ENCODE data around the gene RAB11FIP5.
"Not testable (repeated sequence)": the region's sequence is repeated elsewhere in the genome, so short reads cannot be mapped to it uniquely, and the experiment has no call there.

RAB11FIP5 gene

GRCh38 chr2:73070643-73071359 is 41.9 kb downstream of the RAB11FIP5 start:
- peak in 4 of 56 donors; percentile 43 to 56 (median 50) for DNase-seq

DNA sequence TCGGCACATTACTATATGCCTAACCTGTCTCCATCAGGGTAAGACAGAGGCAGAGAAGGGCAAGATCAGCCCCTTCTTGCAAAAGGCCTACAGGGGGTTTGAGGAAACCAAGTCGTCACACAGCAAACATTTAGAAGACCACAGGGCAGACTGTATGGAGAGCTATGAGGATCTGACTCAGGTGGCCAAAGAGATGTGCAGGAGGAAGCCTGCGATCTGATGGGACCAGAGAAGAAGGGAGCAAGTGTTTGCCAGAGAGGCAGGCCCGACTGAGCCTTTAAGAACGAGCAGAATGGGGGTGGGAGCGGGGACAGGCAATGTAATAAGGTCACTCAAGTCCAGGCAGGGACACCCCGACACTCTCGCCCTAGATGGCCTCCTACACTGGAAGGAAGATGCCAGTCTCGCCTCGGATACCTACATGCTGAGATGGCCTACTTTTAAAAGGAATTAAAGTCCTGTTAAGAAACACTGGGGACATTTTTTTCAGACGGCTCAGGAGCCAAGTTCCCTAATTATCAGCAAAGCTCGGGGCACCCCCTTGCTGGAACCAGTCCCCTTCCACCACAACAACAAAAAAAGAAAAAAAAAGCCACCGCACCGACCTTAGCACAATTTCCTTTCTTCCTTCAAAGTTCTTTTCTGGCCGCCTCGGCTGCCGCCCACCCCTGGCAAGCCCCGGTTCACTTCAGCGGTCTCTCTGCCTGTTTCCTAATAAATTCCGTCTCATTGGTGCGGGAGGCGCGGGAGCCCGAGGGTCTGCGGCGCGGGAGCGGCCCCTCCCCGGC is 42.7 kb downstream of the RAB11FIP5 start:
- DNase-seq = peak in 5 of 56 donors; percentile 19 to 53 (median 33)

DNA sequence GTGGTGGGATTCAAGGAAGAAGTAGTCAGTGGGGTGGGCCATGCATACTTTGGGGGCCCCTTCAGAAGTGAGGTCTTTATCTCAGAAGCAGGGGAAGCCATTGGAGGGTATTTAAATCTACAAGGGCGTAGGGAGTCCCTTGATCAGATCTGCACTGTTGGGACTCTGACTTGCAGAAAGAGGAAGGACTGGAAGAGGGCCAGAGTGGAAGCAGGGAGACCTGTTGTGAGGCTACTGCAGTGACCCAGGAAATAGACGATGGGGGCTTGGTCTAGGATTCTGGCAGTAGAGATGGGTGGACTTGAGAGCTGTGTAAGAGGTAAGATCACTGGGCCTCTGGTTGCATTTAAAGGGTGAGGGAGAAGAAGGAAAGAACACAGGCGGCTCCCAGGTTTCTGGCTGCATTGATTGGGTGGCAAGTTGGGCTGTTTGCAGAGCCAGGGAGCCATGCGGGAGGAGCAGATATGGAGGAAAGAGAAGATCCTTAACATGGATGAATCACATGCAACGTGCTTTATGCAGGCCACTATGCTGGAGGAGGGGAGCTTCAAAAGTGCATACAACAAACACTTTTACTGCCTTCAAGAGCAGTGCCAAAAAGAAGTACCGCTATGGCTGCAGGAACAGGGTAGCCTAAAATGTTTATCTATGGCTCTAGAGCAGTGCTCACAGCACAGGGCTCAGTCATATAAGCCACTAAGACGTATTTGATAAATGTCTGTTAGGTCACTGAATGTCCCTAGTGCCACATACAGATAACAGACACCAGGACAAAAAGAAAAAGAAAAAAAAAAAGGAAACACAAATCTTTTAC is 43.5 kb downstream of the RAB11FIP5 start:
- DNase-seq = no peak

DNA sequence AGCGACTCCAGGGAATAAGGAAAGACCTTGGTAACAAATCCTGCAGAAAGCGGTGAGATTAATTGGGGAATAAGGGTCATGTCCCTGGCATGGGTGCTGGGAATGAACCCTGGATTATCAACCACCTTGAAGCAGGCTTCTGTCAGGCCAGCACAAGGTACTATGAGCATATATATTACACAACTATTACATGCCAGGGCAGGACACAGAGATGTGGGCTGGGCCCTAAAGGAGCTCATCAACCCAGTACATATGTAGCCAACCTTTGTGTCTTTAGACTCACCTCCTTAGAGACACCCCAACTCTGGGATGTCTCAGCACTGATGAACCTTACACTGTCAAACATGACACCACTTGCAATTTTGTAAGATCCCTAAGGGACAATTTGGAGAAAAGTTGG is 44.6 kb downstream of the RAB11FIP5 start:
- no peak for DNase-seq

- no peak for DNase-seq
Observed at GRCh38 chr2:73067043-73067442, 45.7 kb downstream of the RAB11FIP5 start.

DNA sequence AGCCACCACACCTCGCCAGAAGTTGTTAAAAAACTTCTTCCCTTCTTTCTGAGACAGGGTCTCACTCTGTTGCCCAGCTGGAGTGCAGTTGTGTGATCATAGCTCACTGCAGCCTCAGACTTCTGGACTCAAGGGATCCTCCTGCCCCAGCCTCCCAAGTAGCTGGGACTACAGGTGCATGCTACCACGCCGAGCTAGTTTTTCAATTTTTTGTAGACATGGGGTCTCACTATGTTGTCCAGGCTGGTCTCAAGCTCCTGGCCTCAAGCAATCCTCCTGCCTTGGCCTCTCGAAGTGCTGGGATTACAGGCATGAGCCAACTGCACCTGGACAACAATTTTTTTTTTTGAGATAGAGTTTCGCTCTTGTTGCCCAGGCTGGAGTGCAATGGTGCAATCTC is 47.7 kb downstream of the RAB11FIP5 start:
- DNase-seq = not testable (repeated sequence)

DNA sequence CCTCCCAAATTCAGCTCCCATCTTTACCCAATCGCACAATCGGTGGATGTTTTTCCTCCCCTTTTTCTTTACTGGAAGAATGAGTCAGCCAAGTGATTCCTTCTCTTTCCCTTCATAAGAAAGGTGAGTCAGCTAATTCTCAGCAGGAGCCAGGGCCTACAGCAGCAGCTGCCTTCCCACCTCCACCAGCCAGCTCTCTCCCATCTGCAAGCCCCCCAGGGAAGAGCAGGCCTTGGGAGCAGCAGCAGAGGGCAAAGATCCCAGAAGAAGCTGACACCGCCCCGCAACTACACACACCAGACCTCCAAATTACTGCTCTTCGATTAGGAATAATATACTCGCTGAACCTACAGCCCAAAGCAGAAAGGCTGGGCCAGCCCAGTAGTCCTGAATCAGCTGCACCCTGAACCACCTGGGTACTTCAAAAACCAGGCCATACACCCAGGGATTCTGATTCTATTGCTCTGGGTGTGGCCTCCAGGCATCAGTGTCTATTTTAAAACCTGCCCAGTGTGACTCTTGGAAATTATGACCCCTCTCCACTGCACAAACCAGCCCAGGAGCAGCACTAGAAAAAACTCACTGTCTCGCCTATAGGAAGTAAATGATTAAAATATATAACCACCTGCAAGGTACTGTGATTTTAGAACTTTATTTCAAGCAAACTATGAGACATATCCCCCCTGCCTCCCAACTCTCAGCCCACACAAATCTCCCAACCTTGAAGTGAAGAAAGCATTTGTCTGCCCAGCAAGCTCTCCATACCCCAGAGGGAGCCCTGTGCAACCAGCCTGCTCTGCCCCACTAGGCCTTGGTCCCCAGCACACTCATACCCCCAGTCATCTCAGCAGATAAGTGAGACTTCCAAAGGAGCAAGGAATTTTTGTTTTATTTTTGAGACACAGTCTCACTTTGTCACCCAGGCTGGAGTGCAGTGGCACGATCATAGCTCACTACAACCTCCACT is 48.6 kb downstream of the RAB11FIP5 start:
- DNase-seq = peak in 1 of 56 donors; percentile 31

GRCh38 chr2:73063472-73063871 is 49.3 kb downstream of the RAB11FIP5 start:
- no peak for DNase-seq

DNA sequence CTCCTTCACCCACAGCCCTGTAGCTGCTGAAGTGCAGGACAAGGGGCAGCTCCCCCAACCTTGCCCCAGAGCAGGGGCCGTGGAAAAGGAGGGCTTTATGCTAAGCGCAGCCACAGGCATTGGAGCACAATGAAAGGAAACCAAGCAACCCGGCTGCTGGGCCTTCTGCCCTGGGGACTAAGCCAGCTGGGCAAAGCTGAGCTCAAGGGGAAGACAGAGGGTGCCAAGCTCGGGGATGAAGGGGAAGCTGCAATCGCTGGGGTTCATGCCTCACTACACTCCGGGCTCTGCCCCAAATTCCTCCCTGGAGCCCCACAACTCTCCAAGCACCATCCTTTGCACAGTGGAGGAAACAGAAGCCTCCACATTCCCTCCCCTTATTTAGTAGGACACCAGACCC is 53.6 kb downstream of the RAB11FIP5 start:
- DNase-seq = peak in 45 of 56 donors; percentile 17 to 91 (median 66)

GRCh38 chr2:73054980-73055379 is 57.8 kb downstream of the RAB11FIP5 start:
- no peak for DNase-seq

- peak in 20 of 56 donors; percentile 14 to 68 (median 39) for DNase-seq
Observed at GRCh38 chr2:73053316-73054114, 59.2 kb downstream of the RAB11FIP5 start.

DNA sequence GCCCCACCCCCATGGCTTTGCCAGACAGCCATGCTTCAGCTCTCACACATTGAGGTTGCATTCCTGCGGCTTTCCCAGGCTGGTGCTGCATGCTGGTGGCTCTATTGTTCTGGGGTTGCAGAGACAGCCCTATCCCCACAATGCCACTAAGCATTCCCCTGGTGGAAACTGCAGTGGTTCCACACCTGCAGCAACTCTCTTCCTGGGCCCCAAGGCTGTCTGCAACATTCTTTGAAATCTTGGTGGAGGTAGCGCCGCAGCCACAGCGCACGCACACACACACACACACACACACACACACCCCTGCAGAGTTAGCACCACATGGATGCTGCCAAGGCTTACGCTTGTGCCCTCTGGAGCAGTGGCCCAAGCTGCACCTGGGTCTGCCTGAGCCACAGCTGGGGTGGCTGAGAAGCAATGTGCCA is 62.6 kb downstream of the RAB11FIP5 start:
- DNase-seq = no peak

DNA sequence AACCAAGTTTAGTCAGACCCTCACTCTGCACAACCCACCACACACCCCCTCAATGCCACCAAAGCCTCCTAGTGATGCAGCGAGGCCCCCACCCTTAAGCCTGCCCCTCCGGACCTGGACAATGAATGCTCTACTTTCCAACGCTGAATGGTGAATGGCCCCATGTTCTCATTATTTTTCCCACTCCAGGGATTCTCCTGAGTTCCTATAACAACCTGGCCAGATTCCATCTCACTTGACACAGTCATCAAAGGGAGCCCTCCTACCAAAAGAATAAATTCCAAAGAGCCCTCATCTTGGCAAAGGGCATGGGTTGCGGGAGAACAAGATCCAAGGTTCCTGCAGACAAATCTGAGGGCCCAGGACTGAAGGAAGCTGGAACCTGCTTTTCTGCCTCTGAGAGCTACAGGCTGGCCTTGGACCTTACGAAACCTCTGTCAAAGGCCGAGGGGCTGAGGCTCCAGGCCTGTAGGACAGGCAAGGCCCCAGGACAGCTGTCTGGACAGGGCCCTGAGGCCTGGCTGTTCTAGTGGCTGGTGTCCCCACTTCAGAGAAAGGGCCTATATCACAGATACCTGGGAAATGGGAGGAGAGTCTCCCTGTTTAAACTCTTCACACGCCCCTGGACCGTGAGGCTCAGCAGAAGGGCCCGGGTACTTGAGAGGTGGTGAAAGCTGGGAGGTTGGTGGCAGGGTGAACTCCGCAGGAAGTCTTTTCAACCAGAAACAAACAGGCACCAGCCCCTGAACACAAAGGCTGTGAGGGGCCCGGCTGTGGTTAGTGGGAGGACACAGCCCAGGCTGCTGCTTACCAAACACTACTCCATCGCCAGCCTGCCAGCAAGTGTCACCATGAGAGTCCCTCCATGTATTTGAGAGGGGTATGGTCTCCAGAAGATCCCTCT is 68.6 kb downstream of the RAB11FIP5 start:
- DNase-seq = peak in 20 of 56 donors; percentile 9 to 66 (median 38)

- peak in 18 of 56 donors; percentile 6 to 66 (median 34) for DNase-seq
Observed at GRCh38 chr2:73043276-73043675, 69.5 kb downstream of the RAB11FIP5 start.

DNA sequence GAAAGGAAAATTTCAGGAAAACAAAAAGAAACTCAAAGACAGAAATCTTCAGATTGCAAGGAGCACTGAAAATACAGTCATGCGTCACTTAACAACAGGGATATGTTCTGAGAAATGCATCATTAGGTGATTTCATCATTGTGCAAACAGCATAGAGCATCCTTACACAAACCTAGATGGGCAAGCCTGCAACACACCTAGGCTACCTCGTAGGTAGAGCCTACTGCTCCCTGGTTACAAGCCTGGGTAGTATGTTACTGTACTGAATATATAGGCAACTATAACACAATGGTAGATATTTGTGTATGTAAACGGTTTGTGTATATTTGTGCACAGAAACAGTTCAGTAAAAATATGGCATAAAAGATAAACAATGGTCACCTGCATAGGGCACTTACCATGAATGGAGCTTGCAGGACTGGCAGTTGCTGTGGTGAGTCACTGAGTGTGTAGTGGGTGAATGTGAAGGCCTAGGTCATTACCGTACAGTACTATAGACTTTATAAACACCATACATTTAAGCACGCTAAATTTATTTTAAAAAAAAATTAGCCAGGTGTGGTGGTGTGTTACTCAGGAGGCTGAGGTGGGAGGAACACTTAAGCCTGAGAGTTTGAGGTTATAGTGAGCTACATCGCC is 74.7 kb downstream of the RAB11FIP5 start:
- no peak for DNase-seq

DNA sequence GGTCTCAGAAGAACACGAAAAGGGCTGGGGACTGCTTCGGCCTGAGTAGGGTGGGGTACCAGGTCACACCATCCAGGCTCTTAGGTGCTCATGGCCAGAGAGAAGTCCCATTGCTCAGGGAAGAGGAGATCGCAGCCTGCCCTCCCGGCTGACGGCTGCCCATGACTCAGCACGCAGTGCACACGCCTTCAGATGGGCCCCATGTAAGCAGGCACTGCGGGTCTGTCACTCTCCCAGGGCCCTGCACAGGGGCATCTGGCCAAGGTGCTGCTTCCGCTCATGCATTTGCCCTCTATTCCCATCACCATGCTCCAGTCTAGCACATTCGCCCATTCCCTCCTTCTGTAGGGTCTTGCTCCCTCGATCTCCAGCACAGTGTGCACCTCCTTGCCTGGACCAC is 76.0 kb downstream of the RAB11FIP5 start:
- DNase-seq = peak in 2 of 56 donors; percentile 45 to 56

- DNase-seq = peak in 31 of 56 donors; percentile 21 to 78 (median 53)
Observed at GRCh38 chr2:73035899-73036711, 76.6 kb downstream of the RAB11FIP5 start.

Measured in amygdala (tissue), 56 donors.